Panc1 (cell line): ENCODE measurements around the gene LPIN3. TPM values are rescaled to one million over a fixed set of nuclear protein-coding genes. Genes with fewer than 3 reads are reported as not detected.

Source experiments
- ATAC-seq: fragments of 200-7000 bp; cut with Tn5 transposase; 2 replicates; pipeline ENCODE4 v1.9.1; 2020; ENCODE audit warnings: mild to moderate bottlenecking, moderate library complexity
- BruUV-seq: library from RNA; stranded (reverse); fragments of 400-500 nt; replicated peaks from 2 replicates; lab custom pipeline; 2021; lab: Mats Ljungman, UMichigan
- CTCF ChIA-PET: fragments of 300-600 bp; sonication (Branson Sonifier 250); formaldehyde crosslinking; loops from one replicate; lab custom pipeline; 2022; ENCODE audit warnings: antibody characterized with exemption; lab: Charles Lee
- POLR2A ChIA-PET: fragments of 300-600 bp; sonication (Branson Sonifier 250); formaldehyde crosslinking; loops from one replicate; lab custom pipeline; 2022; ENCODE audit warnings: antibody characterized with exemption; lab: Charles Lee
- DNase-seq: peaks from one replicate; pipeline ENCODE4 v3.0.0-alpha.2; 2010; ENCODE audit warnings: low read depth, low spot score
- H3K27ac ChIP-seq: 2 replicates; pipeline ENCODE4 v1.5.1; 2011; ENCODE audit warnings: mild to moderate bottlenecking, low read length, inconsistent platforms
- H3K27me3 ChIP-seq: fragments of 200-500 bp; sonication (Bioruptor generic); 2 replicates; pipeline ENCODE4 v1.6.0; 2014; ENCODE audit warnings: low read length, inconsistent platforms; ENCODE audit not compliant: control insufficient read depth, insufficient read depth
- H3K36me3 ChIP-seq: fragments of 200-500 bp; sonication (Bioruptor generic); 2 replicates; pipeline ENCODE4 v1.5.1; 2014; ENCODE audit warnings: inconsistent platforms, mild to moderate bottlenecking, low read length, moderate library complexity; ENCODE audit not compliant: control insufficient read depth, insufficient read depth
- H3K4me1 ChIP-seq: 2 replicates; pipeline ENCODE4 v1.5.1; 2011; ENCODE audit warnings: inconsistent platforms, mild to moderate bottlenecking, low read length, moderate library complexity; ENCODE audit not compliant: control insufficient read depth, insufficient read depth
- H3K4me3 ChIP-seq, 2 experiments: 2 replicates each; pipeline ENCODE4 v1.5.1; 2011 to 2012; ENCODE audit warnings: low read depth in 2 of 2, low read length in 2 of 2, mild to moderate bottlenecking in 2 of 2, inconsistent platforms in 1 of 2, moderate library complexity in 1 of 2
- H3K9me3 ChIP-seq: fragments of 200-500 bp; sonication (Bioruptor generic); 2 replicates; pipeline ENCODE4 v1.5.1; 2014; ENCODE audit warnings: low read depth, mild to moderate bottlenecking, inconsistent platforms, low read length, moderate library complexity; ENCODE audit not compliant: control insufficient read depth, insufficient read depth
- CTCF ChIP-seq: fragments of 450-650 bp; IDR thresholded peaks from 2 replicates; pipeline ENCODE4 v1.5.1; 2017; ENCODE audit warnings: mild to moderate bottlenecking
- POLR2AphosphoS5 ChIP-seq: IDR thresholded peaks from 2 replicates; pipeline ENCODE4 v1.6.1; 2012; ENCODE audit warnings: mild to moderate bottlenecking, low read depth, low read length, moderate library complexity
- REST ChIP-seq, 2 experiments: IDR thresholded peaks; 2 replicates each; pipeline ENCODE4 v1.6.1; 2011 to 2012; ENCODE audit warnings: low read depth in 2 of 2, control low read depth in 1 of 2, low read length in 1 of 2, mild to moderate bottlenecking in 1 of 2, moderate library complexity in 1 of 2; ENCODE audit not compliant: insufficient read depth in 1 of 2
- SIN3A ChIP-seq: IDR thresholded peaks from 2 replicates; pipeline ENCODE4 v1.6.1; 2012; ENCODE audit warnings: low read depth, mild to moderate bottlenecking, low read length, moderate library complexity, borderline replicate concordance; ENCODE audit not compliant: insufficient read depth
- TCF7L2 ChIP-seq: IDR thresholded peaks from 2 replicates; pipeline ENCODE4 v1.6.1; 2011; ENCODE audit warnings: mild to moderate bottlenecking, low read depth, low read length, inconsistent platforms
- in situ Hi-C: cut with HindIII; loops from 2 replicates; pipeline ENCODE4 v1.10.0; 2016; ENCODE audit warnings: low sequenced_read_pairs, low pct_unique_long_range_greater_than_20kb
- intact Hi-C: fragments of 100-400 bp; cut with micrococcal nuclease; formaldehyde crosslinking; loops from one replicate; pipeline ENCODE4 v1.10.0; 2022; ENCODE audit not compliant: unreplicated experiment
- total RNA-seq: library from RNA; stranded (reverse); gene quantifications from one replicate; pipeline ENCODE4 v1.2.1, GENCODE V29; 2021; ENCODE audit not compliant: unreplicated experiment

LPIN3 gene
- total RNA-seq, 1 experiment from 2014 or later = 21.0 TPM

- no peaks in the 10 kb centered on the region for H3K27me3 ChIP-seq
- in situ Hi-C loops = no loop called here
- ChIA-PET POLR2A (no interaction called here), CTCF (no interaction called here)
- BruUV-seq = no TSS peak
- intact Hi-C loops = no loop called here
- H3K4me1 ChIP-seq = no peaks in the 10 kb centered on the region
- H3K36me3 ChIP-seq = no peaks in the 10 kb centered on the region
- no peak for DNase-seq
- no peak; the same call in 1 of the 2 replicates for ATAC-seq
- H3K4me3 ChIP-seq = no peak overlapping the region
- H3K9me3 ChIP-seq = no peaks in the 10 kb centered on the region
- H3K27ac ChIP-seq = no peak overlapping the region
- TF ChIP-seq REST (IDR thresholded peaks at IDR 0.05; ENCODE audit: insufficient read depth in 1 of 2, low read depth in 2 of 2, low read length in 1 of 2) (no peak), POLR2AphosphoS5 (no peak), SIN3A (no peak), TCF7L2 (no peak)
Observed at GRCh38 chr20:41350408-41350962, 9.9 kb downstream of the LPIN3 start.

GRCh38 chr20:41352106-41352505 lies 11.5 kb downstream of the LPIN3 start:
- Histone ChIP-seq H3K9me3 (no peaks in the 10 kb centered on the region), H3K4me1 (no peaks in the 10 kb centered on the region), H3K36me3 (no peaks in the 10 kb centered on the region), H3K27ac (no peak overlapping the region), H3K27me3 (no peaks in the 10 kb centered on the region), H3K4me3 (no peak overlapping the region)
- in situ Hi-C loops (no loop called here), intact Hi-C loops (no loop called here)
- DNase-seq (no peak), ATAC-seq (no peak; the same call in 1 of the 2 replicates)
- TF ChIP-seq POLR2AphosphoS5 (no peak), SIN3A (no peak), REST (IDR thresholded peaks at IDR 0.05; ENCODE audit: insufficient read depth in 1 of 2, low read depth in 2 of 2, low read length in 1 of 2) (no peak), TCF7L2 (no peak), CTCF (no peak)
- ChIA-PET CTCF (interaction anchor here (0.7 kb wide), 1 partner anchor 27 kb away, joined by 3 read pairs; no protein-coding TSS in a partner anchor), POLR2A (no interaction called here)
- no TSS peak for BruUV-seq
